ENCODE measurements around the gene YEATS4. TPM values are rescaled to one million over a fixed set of nuclear protein-coding genes. Genes with fewer than 3 reads are reported as not detected.

YEATS4 gene
- total and polyA plus RNA-seq, 12 donors = 5.6 to 57.9 (median 16.4) TPM

DNA sequence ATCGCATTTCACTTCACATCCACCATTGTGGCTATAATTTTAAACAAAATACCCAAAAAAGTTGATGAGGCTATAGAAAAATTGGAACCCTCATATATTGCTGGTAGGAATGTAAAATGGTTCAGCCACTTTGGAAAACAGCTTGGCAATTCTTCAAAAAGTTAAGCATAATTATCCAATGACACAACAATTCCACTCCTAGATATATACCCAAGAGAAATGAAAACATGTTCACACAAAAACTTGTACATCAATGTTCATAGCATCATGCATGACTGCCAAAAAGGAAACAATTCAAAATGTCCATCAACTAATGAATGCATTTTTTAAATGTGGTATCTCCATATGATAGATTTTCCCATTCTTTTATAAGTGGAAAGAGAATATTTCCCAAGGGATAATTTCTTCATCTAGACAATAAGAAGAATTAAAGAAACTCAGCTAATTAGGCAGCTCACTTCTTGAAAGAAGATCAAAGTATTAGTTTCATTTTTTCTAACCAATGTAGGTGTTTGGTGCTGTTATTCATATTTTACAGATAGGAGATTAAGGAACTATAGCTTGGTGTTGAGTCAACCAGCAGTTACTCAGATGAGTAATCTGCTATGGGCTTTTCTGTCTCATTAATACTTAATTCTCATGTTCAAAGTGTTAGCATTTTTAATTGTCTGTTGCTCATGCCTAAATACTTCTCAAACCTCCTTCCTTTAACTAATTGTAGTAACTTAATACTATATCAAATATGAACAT, 32.8 kb downstream of the YEATS4 start:
- H3K36me3 ChIP-seq (replicated peaks in 1 of 2) = peaks cover 0 to 4% of the 10 kb centered on the region in 2 donors
- TF ChIP-seq POLR2A (IDR thresholded peaks at IDR 0.05) = no peak
- TF ChIP-seq CTCF (IDR thresholded peaks at IDR 0.05) = no peak
- DNase-seq = no peak
- H3K27ac ChIP-seq = no peak overlapping the region
- H3K4me3 ChIP-seq = no peak overlapping the region
- no peaks in the 10 kb centered on the region for H3K27me3 ChIP-seq
- intact Hi-C loops (cut with DNase I) = no loop called here
- H3K4me1 ChIP-seq (replicated peaks in 1 of 2) = no peaks in the 10 kb centered on the region
- H3K9me3 ChIP-seq (replicated peaks in 1 of 3) = no peaks in the 10 kb centered on the region
- 94 to 100% (median 100%) methylated on average over 1 of the region's 1 CpG for WGBS, 4 donors

DNA sequence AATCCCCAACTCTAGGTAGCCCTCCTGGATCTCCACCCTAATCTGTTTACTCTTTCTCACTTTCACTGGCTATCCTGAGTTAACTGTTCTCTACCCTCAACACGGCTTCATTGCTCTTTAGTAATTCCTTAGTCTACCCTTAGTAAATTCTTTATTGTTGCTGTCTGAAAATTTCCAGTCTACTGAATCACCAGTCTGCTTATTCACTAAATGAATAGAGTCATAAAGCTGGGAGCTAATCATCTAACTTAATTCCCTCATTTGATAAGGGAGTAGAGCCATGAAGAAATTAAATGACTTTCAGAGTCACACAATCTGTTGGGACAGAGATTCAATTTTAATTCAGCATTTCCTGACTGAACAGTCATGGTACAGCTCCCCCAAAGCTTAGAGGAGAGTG, 36.5 kb downstream of the YEATS4 start:
- Histone ChIP-seq H3K4me1 (replicated peaks in 1 of 2) (no peaks in the 10 kb centered on the region), H3K4me3 (no peak overlapping the region), H3K9me3 (replicated peaks in 1 of 3) (no peaks in the 10 kb centered on the region), H3K27ac (no peak overlapping the region), H3K27me3 (no peaks in the 10 kb centered on the region), H3K36me3 (replicated peaks in 1 of 2) (no peaks in the 10 kb centered on the region)
- intact Hi-C loops (cut with DNase I) = no loop called here
- WGBS, 4 donors = 85 to 93% (median 89%) methylated on average over 1 of the region's 1 CpG
- no peak for TF ChIP-seq POLR2A (IDR thresholded peaks at IDR 0.05)
- no peak for TF ChIP-seq CTCF (IDR thresholded peaks at IDR 0.05)
- no peak for DNase-seq

- DNase-seq = no peak
- Histone ChIP-seq H3K27me3 (no peaks in the 10 kb centered on the region), H3K9me3 (replicated peaks in 1 of 3) (no peaks in the 10 kb centered on the region), H3K36me3 (replicated peaks in 1 of 2) (no peaks in the 10 kb centered on the region), H3K4me1 (replicated peaks in 1 of 2) (no peaks in the 10 kb centered on the region), H3K27ac (no peak overlapping the region), H3K4me3 (no peak overlapping the region)
- intact Hi-C loops (cut with DNase I) = no loop called here
- TF ChIP-seq CTCF (IDR thresholded peaks at IDR 0.05) = no peak
- no peak for TF ChIP-seq POLR2A (IDR thresholded peaks at IDR 0.05)
- WGBS, 4 donors = 96 to 99% (median 97%) methylated on average over 3 of the region's 3 CpGs
Measured at GRCh38 chr12:69396963-69397362, 37.4 kb downstream of the YEATS4 start.

- no peak overlapping the region for H3K4me3 ChIP-seq
- H3K36me3 ChIP-seq (replicated peaks in 1 of 2) = no peaks in the 10 kb centered on the region
- DNase-seq = no peak
- H3K9me3 ChIP-seq (replicated peaks in 1 of 3) = no peaks in the 10 kb centered on the region
- no peaks in the 10 kb centered on the region for H3K27me3 ChIP-seq
- H3K27ac ChIP-seq = no peak overlapping the region
- 84 to 95% (median 90%) methylated on average over 3 of the region's 3 CpGs for WGBS, 4 donors
- TF ChIP-seq CTCF (IDR thresholded peaks at IDR 0.05) = no peak
- no peak for TF ChIP-seq POLR2A (IDR thresholded peaks at IDR 0.05)
- no peaks in the 10 kb centered on the region for H3K4me1 ChIP-seq (replicated peaks in 1 of 2)
- intact Hi-C loops (cut with DNase I) = no loop called here
Measured at GRCh38 chr12:69397978-69398377, 38.4 kb downstream of the YEATS4 start.
